IPS DF 6.9 (cell line): ENCODE measurements around the gene FEV.

ENCODE experiments used
- DNase-seq: peaks from one replicate; pipeline ENCODE4 v3.0.0-alpha.2; 2013; ENCODE audit warnings: low read depth, low spot score
- H3K27ac ChIP-seq: one replicate; pipeline ENCODE4 v1.5.1; 2013; ENCODE audit warnings: low read length, control low read depth
- H3K27me3 ChIP-seq: 2 replicates; pipeline ENCODE4 v1.6.1; 2013; ENCODE audit warnings: mild to moderate bottlenecking, low read length; ENCODE audit not compliant: control insufficient read depth, insufficient read depth
- H3K36me3 ChIP-seq: 2 replicates; pipeline ENCODE4 v1.6.1; 2013; ENCODE audit warnings: low read length; ENCODE audit not compliant: control insufficient read depth, insufficient read depth
- H3K4me1 ChIP-seq: 2 replicates; pipeline ENCODE4 v1.6.1; 2013; ENCODE audit warnings: low read length; ENCODE audit not compliant: control insufficient read depth, insufficient read depth
- H3K4me3 ChIP-seq: 2 replicates; pipeline ENCODE4 v1.5.1; 2013; ENCODE audit warnings: mild to moderate bottlenecking, low read length
- H3K9me3 ChIP-seq: 2 replicates; pipeline ENCODE4 v1.6.1; 2013; ENCODE audit warnings: low read length, inconsistent platforms; ENCODE audit not compliant: control insufficient read depth, insufficient read depth
- WGBS: extraction: QIAGEN DNeasy Blood & Tissue Kit; methylation state at CpG from one replicate; pipeline ENCODE4 v1.1.7; 2013; ENCODE audit warnings: mixed read lengths, missing lambda C conversion rate; ENCODE audit not compliant: insufficient read length, insufficient coverage; 5-methylcytosine and 5-hydroxymethylcytosine counted together

The FEV gene

GRCh38 chr2:218985325-218986091 lies 524 bp upstream of the FEV start:
- WGBS, result no CpG with 5 or more reads among the region's 49 CpGs
- H3K27ac ChIP-seq, result no peak overlapping the region
- H3K9me3 ChIP-seq, result no peaks in the 10 kb centered on the region
- no peaks in the 10 kb centered on the region for H3K36me3 ChIP-seq
- H3K27me3 ChIP-seq, result peaks cover 93% of the 10 kb centered on the region
- no peak overlapping the region; the same call in 1 of the 2 replicates for H3K4me3 ChIP-seq
- DNase-seq, result no peak
- H3K4me1 ChIP-seq, result peaks cover 3% of the 10 kb centered on the region

- Histone ChIP-seq H3K4me1 (peaks cover 3% of the 10 kb centered on the region), H3K4me3 (no peak overlapping the region; the same call in 1 of the 2 replicates), H3K27ac (no peak overlapping the region), H3K27me3 (peaks cover 84% of the 10 kb centered on the region), H3K9me3 (no peaks in the 10 kb centered on the region), H3K36me3 (no peaks in the 10 kb centered on the region)
- DNase-seq, result no peak
- WGBS, result no CpG with 5 or more reads among the region's 50 CpGs
Measured at GRCh38 chr2:218984239-218985020, 554 bp downstream of the FEV start.

GRCh38 chr2:218983934-218984238 lies 1.1 kb downstream of the FEV start:
- no peak for DNase-seq
- Histone ChIP-seq H3K9me3 (no peaks in the 10 kb centered on the region), H3K4me1 (peaks cover 3% of the 10 kb centered on the region), H3K27me3 (peaks cover 79% of the 10 kb centered on the region), H3K36me3 (no peaks in the 10 kb centered on the region), H3K4me3 (no peak overlapping the region), H3K27ac (no peak overlapping the region)
- WGBS, result no CpG with 5 or more reads among the region's 10 CpGs

GRCh38 chr2:218983263-218983933 lies 1.6 kb downstream of the FEV start:
- Histone ChIP-seq H3K9me3 (no peaks in the 10 kb centered on the region), H3K27ac (no peak overlapping the region), H3K36me3 (no peaks in the 10 kb centered on the region), H3K4me1 (peaks cover 3% of the 10 kb centered on the region), H3K27me3 (peaks cover 74% of the 10 kb centered on the region), H3K4me3 (no peak overlapping the region)
- no peak for DNase-seq
- WGBS, result no CpG with 5 or more reads among the region's 23 CpGs

GRCh38 chr2:218982586-218983262 lies 2.3 kb downstream of the FEV start:
- H3K4me3 ChIP-seq, result no peak overlapping the region
- WGBS, result no CpG with 5 or more reads among the region's 28 CpGs
- DNase-seq, result no peak

GRCh38 chr2:218981881-218982585 lies 3.0 kb downstream of the FEV start:
- Histone ChIP-seq H3K27ac (no peak overlapping the region), H3K4me3 (no peak overlapping the region; the same call in 1 of the 2 replicates), H3K36me3 (no peaks in the 10 kb centered on the region), H3K9me3 (no peaks in the 10 kb centered on the region), H3K4me1 (peaks cover 3% of the 10 kb centered on the region), H3K27me3 (peaks cover 65% of the 10 kb centered on the region)
- WGBS, result no CpG with 5 or more reads among the region's 69 CpGs
- no peak for DNase-seq

More at GRCh38 chr2:218982586-218983262, 2.3 kb downstream of the FEV start:
- Histone ChIP-seq H3K4me1 (peaks cover 3% of the 10 kb centered on the region), H3K27ac (no peak overlapping the region), H3K9me3 (no peaks in the 10 kb centered on the region), H3K36me3 (no peaks in the 10 kb centered on the region), H3K27me3 (peaks cover 68% of the 10 kb centered on the region)

- DNase-seq, result no peak
- Histone ChIP-seq H3K9me3 (no peaks in the 10 kb centered on the region), H3K4me1 (peaks cover 3% of the 10 kb centered on the region), H3K27ac (no peak overlapping the region), H3K4me3 (no peak overlapping the region), H3K36me3 (no peaks in the 10 kb centered on the region), H3K27me3 (peaks cover 62% of the 10 kb centered on the region)
- no CpG with 5 or more reads among the region's 46 CpGs for WGBS
Measured at GRCh38 chr2:218981390-218981880, 3.5 kb downstream of the FEV start.

GRCh38 chr2:218980735-218981389 lies 4.1 kb downstream of the FEV start:
- no peak for DNase-seq
- no peaks in the 10 kb centered on the region for H3K9me3 ChIP-seq
- no peak overlapping the region for H3K4me3 ChIP-seq
- peaks cover 3% of the 10 kb centered on the region for H3K4me1 ChIP-seq
- no peaks in the 10 kb centered on the region for H3K36me3 ChIP-seq
- H3K27me3 ChIP-seq, result peaks cover 60% of the 10 kb centered on the region
- no peak overlapping the region for H3K27ac ChIP-seq
- WGBS, result 100% methylated on average over 2 of the region's 26 CpGs

GRCh38 chr2:218979846-218980734 lies 4.9 kb downstream of the FEV start:
- no CpG with 5 or more reads among the region's 39 CpGs for WGBS
- H3K9me3 ChIP-seq, result no peaks in the 10 kb centered on the region
- no peaks in the 10 kb centered on the region for H3K36me3 ChIP-seq
- H3K4me3 ChIP-seq, result peak overlapping the region; percentile 14; the same call in 1 of the 2 replicates
- H3K27ac ChIP-seq, result no peak overlapping the region
- peaks cover 3% of the 10 kb centered on the region for H3K4me1 ChIP-seq
- peaks cover 54% of the 10 kb centered on the region for H3K27me3 ChIP-seq
- no peak for DNase-seq
